ENCODE results near the gene ARRB1. TPM values are rescaled to one million over a fixed set of nuclear protein-coding genes. Genes with fewer than 3 reads are reported as not detected.

Gene ARRB1
- total and polyA plus RNA-seq, 12 donors: 4.9 to 54.2 (median 31.0) TPM

GRCh38 chr11:75245356-75246005 lies 106.0 kb downstream of the ARRB1 start:
- H3K36me3 ChIP-seq (replicated peaks in 1 of 2): no peaks in the 10 kb centered on the region
- no peak overlapping the region for H3K27ac ChIP-seq
- TF ChIP-seq POLR2A (IDR thresholded peaks at IDR 0.05) (no peak), CTCF (IDR thresholded peaks at IDR 0.05) (no peak)
- intact Hi-C loops (cut with DNase I): loop anchor here in 1 of 2 donors (5.0 to 10.0 kb wide), 2 partner anchors 103 to 221 kb away; no protein-coding TSS in a partner anchor
- DNase-seq: peak in 2 of 7 donors; percentile 7 to 44
- H3K27me3 ChIP-seq: no peaks in the 10 kb centered on the region
- no peak overlapping the region for H3K4me3 ChIP-seq
- H3K9me3 ChIP-seq (replicated peaks in 1 of 3): no peaks in the 10 kb centered on the region
- 73 to 86% (median 81%) methylated on average over 5 of the region's 5 CpGs for WGBS, 4 donors
- peaks cover 0 to 6% of the 10 kb centered on the region in 2 donors for H3K4me1 ChIP-seq (replicated peaks in 1 of 2)

- Histone ChIP-seq H3K27ac (no peak overlapping the region), H3K4me1 (replicated peaks in 1 of 2) (peaks cover 0 to 9% of the 10 kb centered on the region in 2 donors), H3K9me3 (replicated peaks in 1 of 3) (no peaks in the 10 kb centered on the region), H3K36me3 (replicated peaks in 1 of 2) (no peaks in the 10 kb centered on the region), H3K4me3 (no peak overlapping the region), H3K27me3 (no peaks in the 10 kb centered on the region)
- intact Hi-C loops (cut with DNase I): loop anchor here (5.0 to 10.0 kb wide), 2 partner anchors 219 to 222 kb away; no protein-coding TSS in a partner anchor
- WGBS, 4 donors: 77 to 85% (median 79%) methylated on average over 10 of the region's 10 CpGs
- peak in 2 of 7 donors; percentile 3 to 44 for DNase-seq
- TF ChIP-seq POLR2A (IDR thresholded peaks at IDR 0.05) (no peak), CTCF (IDR thresholded peaks at IDR 0.05) (no peak)
These were observed 107.2 kb downstream of the ARRB1 start for GRCh38 chr11:75244052-75244814.

GRCh38 chr11:75242722-75243600 lies 108.5 kb downstream of the ARRB1 start:
- no peaks in the 10 kb centered on the region for H3K9me3 ChIP-seq (replicated peaks in 1 of 3)
- no peak for TF ChIP-seq POLR2A (IDR thresholded peaks at IDR 0.05)
- TF ChIP-seq CTCF (IDR thresholded peaks at IDR 0.05): no peak
- no peaks in the 10 kb centered on the region for H3K27me3 ChIP-seq
- 78 to 91% (median 80%) methylated on average over 15 to 16 of the region's 16 CpGs for WGBS, 4 donors
- no peak overlapping the region for H3K4me3 ChIP-seq
- no peak overlapping the region for H3K27ac ChIP-seq
- peaks cover 0 to 9% of the 10 kb centered on the region in 2 donors for H3K4me1 ChIP-seq (replicated peaks in 1 of 2)
- DNase-seq: peak in 2 of 7 donors; percentile 14 to 48
- H3K36me3 ChIP-seq (replicated peaks in 1 of 2): no peaks in the 10 kb centered on the region
- intact Hi-C loops (cut with DNase I): loop anchor here (2.0 to 10.0 kb wide), 3 partner anchors 102 to 221 kb away; no protein-coding TSS in a partner anchor
